Loucy (cell line): ENCODE data around the gene KLF8.

Experiments
- EZH2phosphoT487 ChIP-seq: fragments of 200-600 bp; IDR thresholded peaks from 2 replicates; pipeline ENCODE4 v1.6.1; 2018; ENCODE audit warnings: antibody characterized with exemption, mild to moderate bottlenecking, moderate library complexity, borderline replicate concordance
- TF ChIP-seq, protein P1 (sequence below): fragments of 200-600 bp; sonication (generic); conservative IDR thresholded peaks from 2 replicates; pipeline ENCODE4 v1.5.1; 2014; ENCODE audit warnings: mild to moderate bottlenecking, antibody characterized with exemption, low read length

DNA sequence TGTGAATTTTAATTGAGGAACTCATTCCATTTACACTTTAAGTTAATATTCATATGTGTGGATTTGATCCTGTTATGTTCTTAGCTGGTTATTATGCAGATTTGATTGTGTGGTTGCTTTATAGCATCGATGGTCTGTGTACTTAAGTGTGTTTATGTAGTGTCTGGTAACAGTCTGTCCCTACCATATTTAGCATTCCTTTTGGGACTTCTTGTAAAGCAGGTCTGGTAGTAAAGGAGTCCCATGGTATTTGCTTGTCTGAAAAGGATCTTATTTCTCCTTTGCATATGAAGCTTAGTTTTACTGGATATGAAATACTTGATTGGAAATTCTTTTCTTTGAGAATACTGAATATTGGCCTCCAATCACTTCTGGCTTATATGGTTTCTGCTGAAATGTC is 76.6 kb downstream of the KLF8 start:
- TF ChIP-seq, protein P1, sequence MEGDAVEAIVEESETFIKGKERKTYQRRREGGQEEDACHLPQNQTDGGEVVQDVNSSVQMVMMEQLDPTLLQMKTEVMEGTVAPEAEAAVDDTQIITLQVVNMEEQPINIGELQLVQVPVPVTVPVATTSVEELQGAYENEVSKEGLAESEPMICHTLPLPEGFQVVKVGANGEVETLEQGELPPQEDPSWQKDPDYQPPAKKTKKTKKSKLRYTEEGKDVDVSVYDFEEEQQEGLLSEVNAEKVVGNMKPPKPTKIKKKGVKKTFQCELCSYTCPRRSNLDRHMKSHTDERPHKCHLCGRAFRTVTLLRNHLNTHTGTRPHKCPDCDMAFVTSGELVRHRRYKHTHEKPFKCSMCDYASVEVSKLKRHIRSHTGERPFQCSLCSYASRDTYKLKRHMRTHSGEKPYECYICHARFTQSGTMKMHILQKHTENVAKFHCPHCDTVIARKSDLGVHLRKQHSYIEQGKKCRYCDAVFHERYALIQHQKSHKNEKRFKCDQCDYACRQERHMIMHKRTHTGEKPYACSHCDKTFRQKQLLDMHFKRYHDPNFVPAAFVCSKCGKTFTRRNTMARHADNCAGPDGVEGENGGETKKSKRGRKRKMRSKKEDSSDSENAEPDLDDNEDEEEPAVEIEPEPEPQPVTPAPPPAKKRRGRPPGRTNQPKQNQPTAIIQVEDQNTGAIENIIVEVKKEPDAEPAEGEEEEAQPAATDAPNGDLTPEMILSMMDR, result no peak
- TF ChIP-seq EZH2phosphoT487, result no peak
